NCI-H446 treated with DMSO at 0.1 percent for 48 hours (cell line): ENCODE data around the gene MAD2L2.

ENCODE experiments used
- DNase-seq: peaks from one replicate; lab custom pipeline; 2025; lab: John Stamatoyannopoulos, UW

Gene MAD2L2

GRCh38 chr1:11629184-11630016 is 51.5 kb downstream of the MAD2L2 start:
- peak; percentile 31 for DNase-seq

GRCh38 chr1:11628767-11629166 is 52.2 kb downstream of the MAD2L2 start:
- no peak for DNase-seq

GRCh38 chr1:11626551-11626950 is 54.4 kb downstream of the MAD2L2 start:
- no peak for DNase-seq
